Effector memory CD4-positive, alpha-beta T cell (primary cell): ENCODE results near the gene TESPA1.

Experiments
- DNase-seq, 3 donors: peaks; one replicate each; pipeline ENCODE4 v3.0.0-alpha.2; 2020
- H3K27ac ChIP-seq: 2 replicates; pipeline ENCODE4 v1.7.0; 2013; ENCODE audit warnings: mild to moderate bottlenecking, low read length, moderate library complexity; ENCODE audit not compliant: insufficient read depth, poor library complexity, severe bottlenecking
- H3K27me3 ChIP-seq: replicated peaks from 2 replicates; pipeline ENCODE4 v1.7.0; 2013; ENCODE audit warnings: mild to moderate bottlenecking, low read length; ENCODE audit not compliant: insufficient read depth, control insufficient read depth, poor library complexity, severe bottlenecking
- H3K36me3 ChIP-seq: 2 replicates; pipeline ENCODE4 v1.7.0; 2013; ENCODE audit warnings: mild to moderate bottlenecking, low read length, moderate library complexity; ENCODE audit not compliant: control insufficient read depth, insufficient read depth
- H3K4me1 ChIP-seq: 2 replicates; pipeline ENCODE4 v1.7.0; 2013; ENCODE audit warnings: low read length, mild to moderate bottlenecking; ENCODE audit not compliant: control insufficient read depth, insufficient read depth, poor library complexity, severe bottlenecking
- H3K4me3 ChIP-seq: 2 replicates; pipeline ENCODE4 v1.7.0; 2013; ENCODE audit warnings: low read length, low read depth, mild to moderate bottlenecking; ENCODE audit not compliant: insufficient read depth, poor library complexity, severe bottlenecking
- H3K9me3 ChIP-seq: 2 replicates; pipeline ENCODE4 v1.7.0; 2013; ENCODE audit warnings: mild to moderate bottlenecking, low read length, moderate library complexity; ENCODE audit not compliant: control insufficient read depth
- total RNA-seq, 3 donors: gene quantifications; one replicate each; lab custom pipeline; 2026; lab: John Stamatoyannopoulos, UW

Gene TESPA1, protein sequence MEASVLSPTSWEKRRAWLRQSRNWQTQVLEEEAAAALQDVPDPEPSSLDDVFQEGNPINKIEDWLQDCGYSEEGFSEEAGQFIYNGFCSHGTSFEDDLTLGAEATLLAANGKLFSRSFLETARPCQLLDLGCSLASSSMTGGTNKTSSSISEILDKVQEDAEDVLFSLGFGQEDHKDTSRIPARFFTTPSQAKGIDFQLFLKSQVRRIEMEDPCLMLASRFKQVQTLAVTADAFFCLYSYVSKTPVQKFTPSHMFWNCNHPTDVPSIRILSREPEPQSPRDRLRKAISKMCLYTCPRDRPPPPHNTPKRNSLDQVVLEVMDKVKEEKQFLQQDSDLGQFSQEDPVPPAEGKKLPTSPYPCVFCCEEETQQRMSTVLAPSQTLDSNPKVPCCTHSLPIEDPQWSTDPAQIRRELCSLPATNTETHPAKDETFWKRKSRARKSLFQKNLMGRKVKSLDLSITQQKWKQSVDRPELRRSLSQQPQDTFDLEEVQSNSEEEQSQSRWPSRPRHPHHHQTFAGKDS
- 97.6 to 180 (median 137) reads per million in 3 donors for total RNA-seq

DNA sequence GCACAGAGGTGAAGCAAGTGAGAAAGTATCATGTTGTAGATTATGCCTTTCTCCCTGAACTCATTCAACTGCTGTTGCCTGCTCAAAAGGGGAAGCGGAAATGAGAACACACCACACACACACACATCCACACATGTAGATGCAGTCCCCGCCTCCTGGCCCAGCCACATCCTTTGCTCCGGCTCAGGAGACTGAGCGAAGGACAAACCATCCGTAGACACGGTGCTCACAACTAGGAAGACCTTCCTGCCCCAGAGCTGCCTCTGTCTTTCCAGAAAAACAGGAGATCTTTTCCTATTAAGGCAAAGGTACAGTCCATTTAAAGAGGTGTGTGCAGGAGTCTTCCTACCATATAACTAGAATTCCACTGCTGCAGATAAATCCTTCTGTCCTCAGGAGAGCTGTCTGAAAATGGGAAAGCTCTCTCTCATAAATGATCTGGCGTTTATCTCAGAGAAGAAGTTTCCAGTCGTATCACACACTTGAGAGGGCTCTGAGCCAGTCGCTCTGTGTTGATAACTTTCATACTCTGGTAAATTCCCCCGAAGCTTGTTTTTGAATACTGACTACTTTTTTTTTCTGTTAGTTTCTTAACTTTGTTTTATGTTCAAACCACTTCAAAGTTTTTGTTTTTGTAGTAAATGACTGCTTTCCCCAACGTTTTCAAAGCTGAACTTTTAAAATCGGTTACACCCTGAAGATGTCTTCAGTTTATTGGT is at the start of gene TESPA1:
TSS of gene TESPA1 (minus strand) at position 105 of the 719 bp plus-strand sequence. CDS start 10,200 bp downstream, outside the sequence.
- Histone ChIP-seq H3K36me3 (peaks cover 3% of the 10 kb centered on the region), H3K9me3 (no peaks in the 10 kb centered on the region), H3K4me3 (peak within 1 kb of the TSS; percentile 59), H3K27ac (peak within 1 kb of the TSS; percentile 96), H3K27me3 (no peaks in the 10 kb centered on the region), H3K4me1 (peaks cover 50% of the 10 kb centered on the region)
- DNase-seq = peak; percentile 69 to 75 (median 75)

DNA sequence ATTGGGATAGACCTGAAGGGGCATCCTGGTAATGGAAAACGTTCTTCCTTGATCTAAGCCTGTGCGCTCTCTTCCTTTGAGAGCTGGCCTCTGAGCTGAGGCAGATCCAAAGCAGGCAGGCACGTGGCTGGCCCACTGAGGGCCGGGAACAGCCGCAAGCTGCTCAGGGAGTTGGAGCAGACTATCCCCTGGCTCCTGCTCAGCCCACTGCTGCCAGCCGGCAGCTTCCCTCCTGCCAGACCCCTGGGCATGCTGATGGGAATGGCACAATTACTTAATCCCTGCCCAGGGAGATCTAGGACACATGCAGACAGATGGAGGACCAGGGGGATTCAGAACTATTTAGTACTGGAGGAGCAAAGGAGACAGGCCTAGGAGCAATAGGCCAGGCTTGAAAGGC is 49.7 kb upstream of the TESPA1 start:
- no peak overlapping the region for H3K27ac ChIP-seq
- DNase-seq = no peak
- no peaks in the 10 kb centered on the region for H3K27me3 ChIP-seq
- no peak overlapping the region for H3K4me3 ChIP-seq
- no peaks in the 10 kb centered on the region for H3K9me3 ChIP-seq
- H3K4me1 ChIP-seq = peaks cover 5% of the 10 kb centered on the region
- no peaks in the 10 kb centered on the region for H3K36me3 ChIP-seq

DNA sequence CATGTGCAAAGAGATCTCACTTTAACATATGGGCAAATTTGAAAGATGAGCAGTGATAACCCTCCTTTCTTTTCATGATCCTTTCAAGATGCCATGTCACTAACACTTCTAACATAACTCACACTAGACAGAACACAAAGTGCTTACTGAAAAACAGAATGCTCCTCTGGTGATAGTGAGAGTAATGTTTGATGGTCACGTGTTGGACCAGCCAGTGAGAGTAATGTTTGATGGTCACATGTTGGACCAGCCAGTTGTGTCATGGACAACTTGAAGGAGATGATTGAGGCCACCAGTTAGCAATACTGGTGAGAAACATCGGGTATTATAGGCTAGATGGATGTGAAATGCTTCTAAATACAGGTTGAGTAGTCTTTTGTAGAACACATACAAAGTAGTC is 40.9 kb upstream of the TESPA1 start:
- H3K9me3 ChIP-seq = no peaks in the 10 kb centered on the region

DNA sequence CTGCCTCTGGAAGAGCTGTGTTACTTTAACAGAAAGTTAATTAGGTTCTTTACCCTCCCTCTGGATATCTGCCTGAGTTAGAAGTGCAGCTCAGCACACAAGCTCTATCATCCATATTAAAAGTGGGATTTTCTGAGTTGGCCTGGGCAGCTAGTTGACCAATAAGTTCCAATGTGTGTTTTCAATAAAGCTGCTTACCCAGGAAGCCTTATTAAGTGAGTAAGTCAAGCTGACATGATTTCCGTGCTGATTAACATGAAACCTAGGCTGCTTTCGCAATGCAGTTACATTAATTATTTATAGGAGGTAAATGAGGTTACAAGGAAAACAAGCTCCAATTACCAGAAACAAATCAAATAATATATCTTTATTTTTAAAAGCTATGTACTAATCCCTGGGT is 40.0 kb upstream of the TESPA1 start:
- no peak overlapping the region for H3K27ac ChIP-seq
- H3K9me3 ChIP-seq = no peaks in the 10 kb centered on the region
- no peak overlapping the region for H3K4me3 ChIP-seq
- DNase-seq = no peak
- H3K4me1 ChIP-seq = no peaks in the 10 kb centered on the region
- no peaks in the 10 kb centered on the region for H3K36me3 ChIP-seq
- peaks cover 8% of the 10 kb centered on the region for H3K27me3 ChIP-seq

More for the DNA sequence above, 40.9 kb upstream of the TESPA1 start:
- H3K4me1 ChIP-seq = no peaks in the 10 kb centered on the region
- H3K27ac ChIP-seq = no peak overlapping the region
- H3K4me3 ChIP-seq = no peak overlapping the region
- peaks cover 3% of the 10 kb centered on the region for H3K27me3 ChIP-seq
- DNase-seq = no peak
- no peaks in the 10 kb centered on the region for H3K36me3 ChIP-seq

DNA sequence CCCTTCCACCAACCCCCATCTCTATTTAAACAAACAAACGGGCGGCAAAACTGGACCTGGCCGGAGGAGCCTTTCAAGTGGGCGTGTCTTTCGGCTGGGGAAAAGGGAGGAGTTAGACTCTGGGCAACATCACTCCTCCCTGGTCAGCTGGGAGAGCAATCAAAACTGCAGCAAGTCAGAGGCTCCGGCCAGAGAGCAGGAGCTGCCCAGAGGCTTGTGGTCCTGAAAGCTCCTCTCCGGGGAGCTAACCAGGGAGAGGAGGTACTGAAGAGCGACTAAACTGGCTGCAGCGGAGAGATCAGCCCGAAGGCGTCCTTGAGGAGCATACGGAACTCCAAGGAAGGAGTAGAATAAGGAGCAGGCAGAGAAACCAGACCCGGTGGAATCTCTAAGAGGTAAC is 35.2 kb upstream of the TESPA1 start, which contains the start of gene NEUROD4:
TSS of gene NEUROD4 (plus strand) at position 191 of the 400 bp plus-strand sequence. CDS start 6,466 bp downstream, outside the sequence.
- Histone ChIP-seq H3K27me3 (peaks cover 8% of the 10 kb centered on the region), H3K4me3 (no peak within 1 kb of the TSS), H3K4me1 (no peaks in the 10 kb centered on the region), H3K9me3 (no peaks in the 10 kb centered on the region), H3K36me3 (no peaks in the 10 kb centered on the region), H3K27ac (no peak within 1 kb of the TSS)
- no peak for DNase-seq

DNA sequence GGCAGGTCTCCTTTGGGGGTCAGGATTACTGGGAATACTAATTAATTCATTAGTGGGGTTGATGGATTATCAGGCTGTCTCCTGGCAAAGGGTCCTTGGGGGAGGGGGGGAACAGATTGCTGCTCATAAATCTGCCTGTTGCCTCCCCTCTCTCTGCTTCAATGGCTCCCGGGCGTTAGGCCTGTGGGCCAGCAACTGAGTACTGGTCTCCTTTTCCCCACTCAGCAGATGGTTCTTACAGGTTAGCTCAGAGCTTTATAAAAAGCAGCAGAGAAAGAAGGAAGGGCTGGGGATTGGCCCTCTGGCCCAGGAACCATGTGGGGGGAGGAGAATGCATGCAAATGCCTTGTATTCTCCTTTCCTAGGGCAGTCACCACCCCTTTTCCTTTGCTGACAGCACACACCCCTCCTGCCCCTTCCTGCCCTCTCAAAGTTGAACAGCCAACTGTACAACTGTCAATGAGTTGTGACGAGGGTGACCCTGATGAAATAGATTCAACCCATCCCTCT is 32.9 kb upstream of the TESPA1 start:
- no peaks in the 10 kb centered on the region for H3K9me3 ChIP-seq
- H3K4me1 ChIP-seq = no peaks in the 10 kb centered on the region
- DNase-seq = no peak
- peaks cover 8% of the 10 kb centered on the region for H3K27me3 ChIP-seq
- H3K36me3 ChIP-seq = no peaks in the 10 kb centered on the region
- H3K4me3 ChIP-seq = no peak overlapping the region
- H3K27ac ChIP-seq = no peak overlapping the region

DNA sequence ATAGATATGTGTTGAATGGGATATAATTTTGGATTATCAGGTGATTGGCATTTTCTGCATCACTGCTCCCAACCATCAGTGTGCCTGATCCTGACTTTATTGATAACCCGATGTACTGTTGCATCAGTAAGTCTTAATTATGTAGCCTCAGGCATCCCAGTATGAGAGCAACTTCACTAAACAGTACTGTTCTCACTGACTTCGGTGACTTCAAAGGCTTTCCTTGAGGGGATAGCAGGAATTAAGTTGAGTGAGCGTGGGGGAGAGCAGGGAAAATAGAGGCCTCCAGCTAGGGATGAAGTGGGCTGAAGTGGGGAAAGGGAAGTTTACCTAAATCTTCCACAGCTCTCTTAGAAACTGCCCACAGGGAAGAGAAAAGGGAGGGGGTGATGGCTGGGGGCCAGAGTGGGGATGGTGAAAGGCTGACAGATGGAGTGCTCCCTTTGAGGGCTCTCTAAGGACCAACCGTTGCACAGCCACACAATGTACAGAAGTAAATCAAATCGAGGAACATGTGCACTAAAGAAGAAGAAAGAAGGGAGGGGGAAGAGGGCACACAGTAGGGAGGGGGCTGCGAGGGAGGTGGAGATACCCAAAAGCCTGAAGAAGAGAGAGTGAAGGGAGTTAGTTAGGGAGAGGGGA is 24.5 kb upstream of the TESPA1 start:
- H3K4me1 ChIP-seq = no peaks in the 10 kb centered on the region
- H3K9me3 ChIP-seq = no peaks in the 10 kb centered on the region
- no peak overlapping the region for H3K4me3 ChIP-seq
- H3K36me3 ChIP-seq = no peaks in the 10 kb centered on the region
- H3K27me3 ChIP-seq = peaks cover 3% of the 10 kb centered on the region
- no peak overlapping the region for H3K27ac ChIP-seq
- DNase-seq = no peak

DNA sequence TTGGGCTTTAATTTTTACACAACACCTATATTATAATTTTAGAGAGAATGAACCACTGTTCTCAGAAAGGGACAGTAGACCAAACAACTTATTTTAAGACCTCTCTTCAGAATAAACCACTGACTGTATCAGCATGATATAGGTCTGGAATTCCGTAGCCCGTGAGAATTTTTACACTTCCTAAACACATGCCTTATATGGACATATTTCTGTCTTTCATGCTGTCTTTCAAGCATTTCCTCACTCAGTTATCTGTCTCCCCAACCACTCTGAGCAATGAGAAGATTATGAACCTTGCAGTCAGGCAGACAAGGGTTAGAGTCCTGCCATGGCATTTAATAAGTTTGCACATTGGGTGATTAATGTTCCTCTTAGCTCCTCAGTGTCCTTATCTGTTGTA is 17.8 kb upstream of the TESPA1 start:
- Histone ChIP-seq H3K9me3 (no peaks in the 10 kb centered on the region), H3K4me3 (no peak overlapping the region), H3K27me3 (no peaks in the 10 kb centered on the region), H3K27ac (no peak overlapping the region), H3K36me3 (no peaks in the 10 kb centered on the region), H3K4me1 (no peaks in the 10 kb centered on the region)
- DNase-seq = no peak

DNA sequence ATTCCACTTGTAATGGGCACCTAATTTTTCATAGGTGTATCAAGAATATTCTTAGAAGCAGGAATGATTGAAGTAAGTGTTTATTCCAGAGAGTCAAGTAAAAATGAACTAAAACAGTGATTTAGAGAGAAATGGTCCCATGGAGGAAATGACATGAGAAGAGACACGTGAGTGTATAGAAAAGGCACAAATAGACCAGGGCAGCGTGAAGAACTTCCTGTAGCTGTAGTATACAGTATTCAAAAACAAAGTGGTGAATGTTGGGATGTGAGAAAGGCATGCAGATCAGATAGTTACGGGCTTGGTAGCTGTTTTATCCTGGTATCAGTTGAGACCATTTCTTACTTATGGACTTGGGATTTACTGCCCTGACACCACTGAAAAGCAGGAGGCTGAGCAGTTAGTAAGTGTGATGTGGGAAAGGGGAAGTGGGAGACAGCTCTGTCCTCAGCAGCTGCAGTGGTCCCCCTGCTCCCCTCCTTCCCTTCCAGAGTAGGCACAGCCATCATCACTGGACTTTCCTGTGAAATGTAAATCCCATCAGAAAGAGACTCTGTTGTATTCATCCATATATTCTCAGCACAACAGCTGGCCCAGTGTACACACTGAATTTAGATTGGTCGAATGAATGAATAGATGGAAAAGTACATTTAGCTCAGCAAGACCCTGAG is 16.8 kb upstream of the TESPA1 start:
- H3K4me1 ChIP-seq = no peaks in the 10 kb centered on the region
- no peaks in the 10 kb centered on the region for H3K27me3 ChIP-seq
- H3K36me3 ChIP-seq = no peaks in the 10 kb centered on the region
- no peak overlapping the region for H3K4me3 ChIP-seq
- no peak overlapping the region for H3K27ac ChIP-seq
- H3K9me3 ChIP-seq = no peaks in the 10 kb centered on the region
- DNase-seq = no peak
